Measurements from ENCODE around the gene SPATA2.

- TF ChIP-seq POLR2AphosphoS5 (IDR thresholded peaks at IDR 0.05) = no peak
- no peak for TF ChIP-seq CTCF (IDR thresholded peaks at IDR 0.05)
- TF ChIP-seq POLR2A (IDR thresholded peaks at IDR 0.05) = no peak
These were observed 5.6 kb downstream of the SPATA2 start for GRCh38 chr20:49909499-49910339.
